GM21367 (cell line): ENCODE measurements around the gene KRT4.
"Not testable (repeated sequence)": the region's sequence is repeated elsewhere in the genome, so short reads cannot be mapped to it uniquely, and the experiment has no call there.

Experiments
- ATAC-seq: cut with Tn5 transposase; IDR thresholded peaks from one replicate; pipeline ENCODE4 v1.9.1; 2021; ENCODE audit not compliant: unreplicated experiment

Gene KRT4

DNA sequence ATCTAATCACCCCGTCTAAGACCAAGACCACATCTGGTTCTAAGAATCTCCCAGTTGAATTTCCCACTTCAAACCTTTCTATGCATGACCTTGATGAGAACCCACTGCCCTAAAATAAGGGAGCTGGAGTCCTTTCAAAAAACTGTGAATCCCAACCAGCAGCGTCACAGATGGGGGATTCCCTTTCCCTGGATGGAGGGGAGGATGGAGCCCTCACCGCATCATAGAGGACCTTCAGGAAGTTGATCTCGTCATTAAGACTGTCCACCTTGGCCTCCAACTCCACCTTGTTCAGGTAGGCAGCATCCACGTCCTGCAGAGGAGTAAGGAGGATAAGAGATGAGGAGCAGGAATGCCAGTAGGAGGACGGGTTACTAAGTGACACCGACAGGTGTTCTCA, 4.8 kb downstream of the KRT4 start:
- no peak for ATAC-seq

DNA sequence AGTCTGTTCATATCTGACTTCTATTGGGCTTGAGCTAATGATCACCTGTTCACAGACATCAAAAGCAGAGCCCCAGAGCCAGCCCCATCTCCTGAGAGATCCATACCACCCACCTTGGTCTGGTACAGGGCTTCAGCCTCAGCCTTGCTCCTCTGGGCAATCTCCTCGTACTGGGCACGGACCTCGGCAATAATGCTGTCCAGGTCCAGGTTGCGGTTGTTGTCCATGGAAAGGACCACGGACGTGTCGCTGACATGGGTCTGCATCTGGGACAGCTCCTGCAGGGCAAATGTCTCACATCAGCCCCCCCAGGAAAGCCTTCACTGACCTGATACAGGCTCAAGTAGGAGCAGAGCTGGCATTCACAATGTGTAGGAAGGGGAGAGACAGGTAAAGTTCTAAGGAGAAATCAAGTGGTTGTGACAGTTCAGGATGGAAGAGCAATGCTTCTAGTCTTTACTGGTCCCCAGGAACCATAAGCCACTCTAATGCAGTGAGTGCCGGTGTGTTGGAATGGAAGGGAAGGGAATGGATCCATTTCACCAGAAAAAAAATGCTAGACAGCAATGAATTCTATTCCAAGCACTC, 5.2 kb downstream of the KRT4 start:
- ATAC-seq, result no peak

DNA sequence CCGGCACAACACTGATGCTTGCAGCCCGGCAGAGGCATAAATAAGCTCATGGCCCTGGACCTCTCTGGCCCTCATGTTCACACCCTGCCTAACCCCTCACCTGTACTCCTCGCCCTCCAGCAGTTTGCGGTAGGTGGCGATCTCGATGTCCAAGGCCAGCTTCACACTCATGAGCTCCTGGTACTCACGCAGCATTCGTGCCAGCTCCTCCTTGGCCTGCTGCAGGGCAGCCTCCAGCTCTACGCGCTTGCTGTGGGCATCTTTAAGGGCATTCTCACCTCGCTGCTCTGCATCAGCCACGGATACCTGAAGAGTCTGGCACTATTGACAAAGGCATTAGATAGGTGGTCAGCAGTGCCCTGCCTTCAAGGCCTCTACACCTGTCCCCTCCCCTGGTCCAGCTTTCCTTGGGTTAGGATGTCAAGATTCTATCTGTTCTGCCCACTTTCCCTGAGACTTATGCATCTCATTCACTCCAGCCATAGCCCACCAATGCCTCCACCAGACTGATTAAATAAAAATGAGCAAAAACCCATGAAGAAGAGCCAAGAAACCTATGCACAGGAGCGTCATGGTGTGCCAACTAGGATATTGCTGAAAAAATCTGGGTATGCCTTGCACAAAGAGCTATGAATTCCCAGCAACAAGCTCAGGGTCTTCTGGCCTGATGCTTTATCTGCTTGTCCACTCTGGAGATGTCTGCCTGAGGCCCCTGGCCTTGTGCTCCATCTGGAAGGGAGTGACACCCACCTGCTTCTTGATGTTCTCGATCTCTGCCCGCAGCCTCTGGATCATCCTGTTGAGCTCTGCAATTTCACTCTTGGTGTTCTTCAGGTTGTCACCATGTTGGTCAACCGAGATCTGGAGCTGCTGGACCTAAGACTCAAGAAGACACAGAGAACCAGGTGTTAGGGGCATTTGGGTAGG, 6.1 kb downstream of the KRT4 start:
- no peak for ATAC-seq

DNA sequence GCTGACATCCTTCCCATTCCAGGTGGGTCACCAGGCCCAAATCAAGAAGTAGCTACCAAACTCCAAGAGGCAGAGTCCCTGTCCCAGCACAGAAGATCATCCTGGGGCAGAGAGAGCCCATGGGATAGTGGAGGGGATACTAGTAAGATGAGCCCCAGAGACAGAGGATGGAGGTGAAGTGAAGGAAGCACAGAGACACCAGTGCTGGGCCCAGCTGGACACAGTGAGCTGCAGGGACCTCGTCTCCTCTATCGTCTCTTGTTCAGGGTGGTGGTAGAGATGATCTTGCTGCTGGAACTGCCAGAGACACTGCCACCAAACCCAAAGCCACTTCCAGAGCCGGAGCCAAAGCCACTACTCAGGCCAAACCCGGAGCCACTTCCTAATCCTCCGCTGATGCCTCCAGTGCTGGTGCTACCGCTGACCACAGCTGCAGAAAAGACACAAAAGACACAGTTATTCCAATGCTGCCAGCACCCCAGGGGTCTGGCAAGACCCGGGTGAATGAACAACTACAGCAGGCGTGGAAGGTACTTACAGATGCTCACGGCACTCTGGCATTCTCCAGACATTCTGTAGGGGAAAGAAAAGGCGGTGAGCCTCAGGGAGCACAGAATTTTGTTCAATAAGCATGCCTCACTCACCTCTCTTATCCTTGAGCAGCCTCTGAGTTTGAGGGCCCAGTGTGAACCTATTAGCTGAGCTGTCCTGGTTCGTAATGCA, 6.9 kb downstream of the KRT4 start:
- no peak for ATAC-seq

DNA sequence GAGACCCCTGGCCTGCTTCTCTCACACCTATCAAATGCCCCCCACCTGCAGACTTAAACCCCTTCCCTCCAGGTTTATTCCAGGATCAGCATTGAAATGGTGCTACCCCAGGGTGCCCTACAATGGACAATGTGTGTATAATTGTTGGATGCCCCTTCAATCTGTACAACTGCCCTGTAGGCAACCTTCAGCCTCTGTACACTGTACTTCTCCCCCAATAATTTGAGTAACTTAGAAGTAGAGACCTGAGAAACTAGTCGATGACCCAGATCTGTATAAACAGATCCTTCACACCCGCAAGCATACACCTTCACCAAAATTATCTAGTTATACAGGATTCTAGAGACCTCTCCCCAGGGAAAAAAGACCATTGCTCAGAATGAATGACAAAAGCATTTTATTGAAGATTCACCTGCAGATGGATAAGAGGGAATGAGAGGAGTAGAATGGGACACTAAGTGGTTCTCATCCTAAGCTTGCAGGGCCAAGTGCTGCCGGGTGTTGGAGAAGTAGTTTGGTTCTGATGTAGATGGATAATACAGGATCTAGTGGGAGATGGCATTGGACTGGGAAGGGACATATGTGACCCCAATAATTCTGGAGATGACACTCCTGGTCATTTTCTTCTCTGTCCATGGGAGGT, 7.6 kb downstream of the KRT4 start:
- ATAC-seq, result no peak

DNA sequence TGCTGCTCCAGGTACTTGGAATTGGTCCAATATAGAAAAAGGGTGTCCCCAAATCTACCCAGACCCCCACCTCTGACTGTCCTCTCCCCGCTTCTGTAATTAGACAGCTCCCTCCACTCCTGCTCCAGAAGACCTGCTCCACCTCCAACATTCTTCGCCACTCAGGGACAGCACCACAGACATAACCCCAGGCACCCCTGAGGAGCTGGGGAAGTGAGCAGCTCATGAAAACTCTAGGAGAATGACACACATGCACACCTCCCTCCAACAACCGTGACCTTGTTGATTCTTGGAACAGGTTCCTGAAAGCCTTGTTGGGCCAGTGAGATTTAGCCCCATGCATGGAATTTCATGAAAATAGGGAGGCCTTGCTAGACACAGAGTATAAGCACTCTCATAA, 8.2 kb downstream of the KRT4 start:
- no peak for ATAC-seq

DNA sequence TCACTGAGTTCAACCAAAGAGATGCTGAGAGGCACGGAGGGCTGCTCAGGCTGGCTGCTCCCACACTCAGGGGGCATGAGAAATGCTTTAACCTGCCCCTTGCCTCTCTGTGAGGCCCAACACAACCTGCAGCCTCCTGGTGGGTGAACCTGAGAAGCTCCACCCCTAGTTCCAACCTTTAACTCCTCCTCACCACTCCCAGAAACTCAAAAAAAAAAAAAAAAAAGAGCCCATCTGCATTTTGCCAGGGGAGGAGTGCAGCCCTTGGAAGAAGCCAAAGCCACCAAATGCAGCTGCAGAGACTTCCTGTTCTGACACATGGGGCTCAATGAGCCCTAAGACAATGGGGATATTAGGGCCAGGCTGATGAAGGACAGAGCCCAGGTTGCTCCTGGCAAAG, 8.9 kb downstream of the KRT4 start:
- no peak for ATAC-seq

DNA sequence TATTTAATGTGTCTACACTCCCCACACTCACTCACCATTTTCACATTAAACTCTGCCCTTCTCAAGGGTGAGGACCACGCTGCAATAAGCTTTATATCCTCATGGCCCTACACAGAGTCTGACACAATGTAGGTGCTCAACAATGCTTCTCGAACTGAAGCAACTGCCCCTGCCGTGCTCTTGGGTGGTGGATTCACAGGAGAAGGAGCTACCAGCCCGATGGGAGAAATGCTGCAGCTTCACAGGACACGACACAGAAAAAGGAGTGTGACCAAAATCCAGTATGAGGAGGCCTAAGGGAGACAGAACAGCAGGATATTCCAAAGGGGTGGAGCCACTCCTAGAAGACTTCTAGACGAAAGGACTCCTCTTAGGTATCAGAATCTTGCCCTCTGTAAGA, 11.5 kb downstream of the KRT4 start:
- ATAC-seq, result no peak

DNA sequence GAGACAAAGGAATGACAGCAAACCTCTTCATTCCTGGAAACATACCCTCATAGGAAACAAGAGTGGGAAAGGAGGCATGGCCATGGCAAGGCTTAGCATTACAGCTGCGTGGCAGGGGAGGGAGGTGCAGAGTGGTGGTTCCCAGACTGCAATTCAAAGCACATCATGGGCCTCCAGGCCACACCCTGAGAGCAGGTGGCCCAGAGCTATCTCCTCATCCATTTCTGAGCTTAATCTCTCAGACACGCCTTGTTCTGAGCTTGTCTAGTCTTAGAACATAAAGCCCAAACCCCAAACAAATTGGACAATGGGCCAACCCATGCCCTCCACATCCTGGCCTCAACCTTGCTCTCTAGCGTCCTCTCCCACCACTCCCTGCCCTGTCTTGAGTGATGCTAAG, 12.1 kb downstream of the KRT4 start:
- ATAC-seq, result no peak

DNA sequence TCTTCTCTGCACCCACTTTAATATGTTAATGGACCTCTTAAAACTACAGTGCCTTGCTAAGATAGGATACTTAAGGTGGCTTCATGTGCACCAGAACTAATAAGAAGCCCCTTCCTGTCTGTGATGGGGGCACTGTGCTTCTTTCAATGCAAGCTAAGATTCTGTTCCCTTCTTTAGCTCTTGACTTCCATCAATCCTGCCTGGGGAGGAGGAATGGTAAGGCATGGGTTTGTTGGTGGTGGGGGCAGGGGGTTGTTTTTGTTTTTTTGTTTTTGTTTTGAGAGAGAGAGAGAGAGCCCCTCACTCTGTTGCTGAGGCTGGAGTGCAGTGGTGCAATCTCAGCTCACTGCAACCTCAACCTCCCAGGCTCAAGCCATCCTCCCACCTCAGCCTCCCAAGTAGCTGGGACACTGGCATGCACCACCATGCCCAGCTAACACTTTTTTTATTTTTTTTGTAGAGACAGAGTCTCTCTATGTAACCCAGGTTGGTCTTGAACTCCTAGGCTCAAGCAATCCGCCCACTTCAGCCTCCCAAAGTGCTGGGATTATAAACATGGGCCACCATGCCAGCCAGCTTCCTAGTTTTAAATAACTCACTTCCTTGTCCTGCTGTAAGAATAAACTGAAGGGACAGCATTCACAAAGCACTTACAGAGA, 13.5 kb downstream of the KRT4 start:
- ATAC-seq, result no peak

DNA sequence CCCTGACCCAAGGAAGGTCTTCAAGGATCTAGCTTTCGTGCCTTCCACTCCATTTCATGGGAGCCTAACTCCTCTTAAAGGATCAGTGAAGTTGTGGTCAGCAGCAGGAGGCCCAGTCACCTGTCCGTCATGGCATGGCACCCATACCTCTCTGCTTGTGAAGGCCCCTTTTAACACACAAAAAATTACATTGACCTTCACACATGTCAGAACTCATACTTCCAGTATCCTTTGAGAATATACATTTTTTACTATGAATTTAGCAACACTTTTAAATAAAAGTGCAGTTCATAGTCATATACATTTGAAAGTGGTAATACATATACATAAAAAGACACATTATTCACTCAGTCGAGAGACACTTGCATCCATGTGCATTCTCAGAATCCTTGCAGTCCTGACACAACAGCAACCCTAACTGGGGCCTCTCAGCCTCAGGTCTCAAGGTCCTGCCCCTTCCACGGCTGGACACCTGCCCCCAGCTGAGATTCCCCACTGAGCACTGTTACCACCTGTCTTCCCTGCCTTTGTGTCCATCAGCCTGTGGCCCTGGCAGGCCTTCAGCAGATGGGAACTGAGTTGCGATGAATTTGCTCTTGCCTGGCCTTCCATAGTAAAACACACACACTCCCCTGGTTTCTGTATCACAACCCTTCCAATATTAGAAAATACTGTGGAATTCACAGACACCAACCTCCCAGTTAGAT, 14.3 kb downstream of the KRT4 start:
- ATAC-seq, result no peak

DNA sequence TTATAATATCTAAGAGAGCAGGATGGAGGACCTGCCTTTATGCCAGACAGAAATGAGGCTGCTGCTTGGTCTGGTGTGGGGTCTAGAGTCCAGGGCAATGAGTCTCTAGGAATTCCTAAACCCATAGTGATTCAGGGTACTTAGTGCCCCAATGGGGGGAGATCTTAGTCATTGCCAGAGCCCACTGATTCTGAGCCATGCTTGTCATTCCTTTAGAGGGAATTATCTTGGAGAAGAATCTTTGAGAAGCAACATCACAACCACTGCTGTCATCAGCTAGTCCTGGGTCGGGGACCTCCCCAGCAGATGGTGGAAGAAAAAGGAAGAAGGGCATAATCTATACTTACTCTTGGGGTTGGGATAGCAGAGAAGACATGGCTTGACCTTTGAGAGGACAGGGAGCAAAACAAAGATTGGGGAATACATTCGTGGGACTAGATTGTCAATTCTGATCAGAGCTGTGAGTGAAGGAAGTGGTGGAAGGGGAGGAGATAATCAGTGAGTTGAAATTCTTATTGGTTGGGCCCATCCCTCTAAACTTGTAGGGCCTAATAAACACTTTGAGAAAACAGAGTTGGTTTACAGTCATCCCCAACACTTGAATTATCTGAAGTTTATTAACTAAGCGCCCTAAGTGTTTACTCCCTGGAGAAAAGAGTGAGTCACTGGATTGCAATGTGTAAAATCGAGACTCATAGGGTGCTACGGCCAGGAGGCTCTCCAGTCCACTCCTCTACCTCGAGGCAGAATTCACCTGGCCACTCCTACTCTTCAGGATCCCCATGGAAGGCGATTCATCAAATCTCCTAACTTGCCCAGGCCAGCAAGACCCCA, 15.0 kb downstream of the KRT4 start:
- ATAC-seq, result no peak

DNA sequence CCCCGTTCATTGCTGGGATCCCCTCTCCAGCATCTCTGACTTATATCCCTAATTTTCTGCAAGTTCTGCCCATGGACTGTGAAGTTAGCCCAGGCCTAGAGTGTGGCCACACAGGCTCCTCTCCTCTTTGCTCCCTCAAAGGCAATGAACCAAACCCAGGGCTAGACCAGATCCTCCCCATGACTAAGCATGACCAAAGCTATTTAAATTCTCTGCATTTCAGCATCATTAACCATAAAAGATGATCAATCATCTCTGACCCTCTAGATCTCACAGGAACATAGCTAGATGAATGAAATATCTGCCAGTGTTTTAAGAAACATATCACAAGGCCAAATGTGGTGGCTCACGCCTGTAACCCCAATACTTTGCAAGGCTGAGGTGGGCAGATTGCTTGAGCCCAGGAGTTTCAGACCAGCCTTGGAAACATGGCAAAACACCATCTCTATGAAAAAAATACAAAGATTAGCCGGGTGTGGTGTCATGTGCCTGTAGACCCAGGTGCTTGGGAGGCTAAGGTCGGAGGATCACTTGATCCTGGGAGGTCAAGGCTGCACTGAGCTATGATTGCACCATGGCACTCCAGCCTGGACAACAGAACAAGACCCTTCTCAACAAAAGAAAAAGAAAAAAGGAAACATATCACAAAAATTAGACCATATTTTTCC, 15.8 kb downstream of the KRT4 start:
- ATAC-seq, result no peak

DNA sequence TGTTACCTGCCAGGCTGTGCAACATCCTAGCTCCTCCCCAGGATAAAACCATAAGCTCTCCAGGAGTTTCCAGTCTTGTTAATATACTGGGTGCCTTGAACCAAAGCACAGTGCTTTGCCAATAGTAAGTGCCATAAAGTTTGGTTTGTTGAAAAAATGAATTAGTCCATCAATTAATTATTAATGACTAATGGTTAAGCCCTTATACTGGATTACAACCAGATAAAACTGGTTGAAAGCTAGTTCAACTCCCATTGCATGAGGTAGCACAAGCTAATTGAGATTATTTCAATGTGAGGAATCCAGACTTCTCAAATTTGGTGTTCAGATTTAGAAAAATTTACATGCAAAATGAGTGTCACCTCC, 16.4 kb downstream of the KRT4 start:
- ATAC-seq, result no peak

DNA sequence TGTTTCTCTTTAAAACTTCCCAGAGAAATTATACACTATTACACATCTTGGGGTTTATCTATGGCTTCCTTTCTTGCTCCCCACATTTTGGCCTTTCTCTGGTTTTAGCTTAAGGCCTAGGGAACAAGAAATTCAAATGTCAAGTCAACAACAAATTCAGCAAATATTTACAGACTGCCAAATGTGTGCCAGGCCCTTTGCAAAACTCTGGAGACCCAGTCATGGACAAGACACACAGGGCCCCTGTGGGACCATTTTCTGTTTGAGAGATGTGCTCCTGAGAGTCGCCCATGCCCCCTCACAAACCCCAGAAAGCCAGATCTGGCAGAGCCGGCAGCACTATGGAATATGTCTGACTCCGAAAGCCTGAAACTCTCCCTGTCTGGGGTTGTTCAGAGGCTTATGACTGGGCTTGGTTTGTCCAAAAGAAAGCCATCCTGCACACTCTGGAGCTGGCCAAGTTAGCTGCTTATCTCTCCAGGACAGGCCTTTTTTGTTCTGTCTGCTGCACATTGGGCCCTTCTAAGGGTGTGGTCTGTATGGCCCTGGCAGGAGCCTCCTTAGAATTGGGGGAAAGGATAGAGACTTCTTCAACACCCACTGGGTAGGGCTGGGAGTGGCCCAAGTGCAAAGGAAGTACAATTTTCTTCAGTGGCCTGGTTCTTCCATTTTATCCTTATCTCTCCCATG, 16.9 kb downstream of the KRT4 start:
- no peak for ATAC-seq

DNA sequence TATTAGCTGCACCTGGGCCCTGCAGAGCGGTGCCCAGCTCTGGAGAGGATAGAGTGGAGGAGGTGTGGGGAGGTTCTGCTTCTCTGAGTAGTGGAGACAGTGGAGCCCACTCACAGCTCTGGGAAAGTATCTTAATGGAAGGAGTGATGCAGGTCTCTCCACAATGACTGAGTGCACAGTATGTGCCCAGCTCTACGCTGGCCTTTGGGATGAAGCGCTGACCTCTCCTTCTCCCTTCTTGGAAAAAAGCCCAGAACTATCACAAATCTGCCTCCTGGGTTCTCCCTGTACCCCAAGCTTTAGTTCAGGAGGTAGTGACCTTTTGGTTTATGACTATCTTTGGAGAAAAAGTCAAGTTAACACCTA, 17.5 kb downstream of the KRT4 start:
- ATAC-seq, result no peak

DNA sequence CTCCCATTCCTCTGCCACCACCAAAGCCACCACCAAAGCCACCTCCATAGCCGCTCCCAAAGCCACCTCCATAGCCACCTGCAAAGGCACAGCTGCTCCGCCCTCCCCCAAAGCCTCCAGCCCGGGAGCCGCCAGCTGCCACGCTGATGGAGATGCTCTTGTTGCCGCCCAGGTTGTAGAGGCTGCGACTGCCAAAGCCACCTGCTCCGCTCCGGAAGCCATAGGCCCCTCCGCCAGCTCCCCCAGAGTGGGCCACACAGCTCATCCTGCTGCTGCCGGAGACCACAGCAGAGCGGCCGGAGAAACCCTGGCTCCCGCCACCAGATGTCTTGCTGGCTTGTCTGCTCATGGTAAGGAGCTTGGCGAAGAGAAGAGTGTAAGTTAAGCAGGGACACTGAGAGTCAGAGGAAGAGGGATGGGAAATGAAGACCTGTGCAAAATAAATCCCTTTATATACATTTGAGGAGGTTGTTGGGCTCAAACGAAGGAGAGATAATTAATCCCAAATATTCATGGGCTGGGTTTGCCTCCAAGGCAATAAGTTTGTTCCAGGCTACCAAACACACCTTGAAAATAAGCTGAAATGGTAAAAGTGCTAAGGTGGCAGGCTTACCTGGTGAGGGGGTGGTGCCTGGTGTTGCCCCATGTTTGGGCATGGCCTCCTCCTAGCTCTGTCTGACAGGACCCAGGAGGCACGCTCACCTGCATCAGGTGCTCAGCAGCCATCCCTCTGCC, 18.1 kb downstream of the KRT4 start, which contains the start of gene KRT3:
KRT3 (minus strand) TSS at position 424 of the 735 bp plus-strand sequence; CDS start at position 349, 75 bp downstream.
- ATAC-seq, result no peak

DNA sequence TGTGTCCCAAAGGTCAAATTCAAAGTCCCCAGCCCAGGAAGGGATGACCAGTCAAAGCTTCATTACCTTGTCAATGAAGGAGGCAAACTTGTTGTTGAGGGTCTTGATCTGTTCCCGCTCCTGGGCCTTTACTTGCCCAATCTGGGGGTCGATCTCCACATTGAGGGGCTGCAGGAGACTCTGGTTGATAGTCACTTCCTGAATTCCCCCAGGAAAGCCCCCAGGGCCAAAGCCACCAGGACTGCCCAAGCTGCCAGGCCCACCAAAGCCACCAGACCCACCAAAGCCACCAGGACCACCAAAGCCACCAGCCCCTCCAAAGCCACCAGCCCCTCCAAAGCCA, 18.6 kb downstream of the KRT4 start:
- ATAC-seq, result not testable (repeated sequence)
